GM21737 (cell line): Measurements from ENCODE around the gene CD27.
"Not testable (repeated sequence)": the region's sequence is repeated elsewhere in the genome, so short reads cannot be mapped to it uniquely, and the experiment has no call there.

ENCODE experiments used
- ATAC-seq: cut with Tn5 transposase; IDR thresholded peaks from one replicate; pipeline ENCODE4 v1.9.1; 2021; ENCODE audit warnings: mild to moderate bottlenecking, moderate library complexity; ENCODE audit not compliant: unreplicated experiment

Gene CD27

GRCh38 chr12:6444704-6445688 lies at the start of gene CD27:
TSS of gene CD27 (plus strand) at chr12:6444955. CDS start at chr12:6445096, 141 bp downstream.
- ATAC-seq = no peak

- no peak for ATAC-seq
Observed at GRCh38 chr12:6396031-6396430, 48.7 kb upstream of the CD27 start.

- ATAC-seq = no peak
Observed at GRCh38 chr12:6399884-6400644, 44.7 kb upstream of the CD27 start.

- ATAC-seq = no peak
Observed at GRCh38 chr12:6404390-6404789, 40.4 kb upstream of the CD27 start.

GRCh38 chr12:6405963-6406362 lies 38.8 kb upstream of the CD27 start:
- ATAC-seq = no peak

- ATAC-seq = no peak
Observed at GRCh38 chr12:6407236-6407954, 37.4 kb upstream of the CD27 start.

- ATAC-seq = no peak
Observed at GRCh38 chr12:6416596-6416995, 28.2 kb upstream of the CD27 start.

GRCh38 chr12:6418796-6419195 lies 26.0 kb upstream of the CD27 start:
- no peak for ATAC-seq

GRCh38 chr12:6420364-6420763 lies 24.4 kb upstream of the CD27 start:
- no peak for ATAC-seq

- ATAC-seq = no peak
Observed at GRCh38 chr12:6423267-6424007, 21.3 kb upstream of the CD27 start.

- no peak for ATAC-seq
Observed at GRCh38 chr12:6424008-6424347, 20.8 kb upstream of the CD27 start.

- no peak for ATAC-seq
Observed at GRCh38 chr12:6424866-6425265, 19.9 kb upstream of the CD27 start.

- ATAC-seq = no peak
Observed at GRCh38 chr12:6425590-6426531, 18.9 kb upstream of the CD27 start.

GRCh38 chr12:6426882-6427671 lies 17.7 kb upstream of the CD27 start:
- ATAC-seq = peak; percentile 55

- not testable (repeated sequence) for ATAC-seq
Observed at GRCh38 chr12:6427796-6428195, 17.0 kb upstream of the CD27 start.

GRCh38 chr12:6428326-6428725 lies 16.4 kb upstream of the CD27 start:
- ATAC-seq = no peak

GRCh38 chr12:6430124-6430989 lies 14.4 kb upstream of the CD27 start:
- ATAC-seq = no peak

GRCh38 chr12:6432991-6433390 lies 11.8 kb upstream of the CD27 start:
- no peak for ATAC-seq
